Stimulated activated CD4-positive, alpha-beta T cell treated with anti-CD3 and anti-CD28 coated beads, TNF-alpha, amount 100 ng/mL, for 48 hours (primary cell): ENCODE data around the gene PLCD1.
"Not testable (repeated sequence)": the region's sequence is repeated elsewhere in the genome, so short reads cannot be mapped to it uniquely, and the experiment has no call there.

Experiments used
- DNase-seq, 3 donors: peaks; one replicate each; pipeline ENCODE4 v3.0.0-alpha.2; 2020; ENCODE audit warnings: low read depth in 3 of 3

PLCD1 gene

DNA sequence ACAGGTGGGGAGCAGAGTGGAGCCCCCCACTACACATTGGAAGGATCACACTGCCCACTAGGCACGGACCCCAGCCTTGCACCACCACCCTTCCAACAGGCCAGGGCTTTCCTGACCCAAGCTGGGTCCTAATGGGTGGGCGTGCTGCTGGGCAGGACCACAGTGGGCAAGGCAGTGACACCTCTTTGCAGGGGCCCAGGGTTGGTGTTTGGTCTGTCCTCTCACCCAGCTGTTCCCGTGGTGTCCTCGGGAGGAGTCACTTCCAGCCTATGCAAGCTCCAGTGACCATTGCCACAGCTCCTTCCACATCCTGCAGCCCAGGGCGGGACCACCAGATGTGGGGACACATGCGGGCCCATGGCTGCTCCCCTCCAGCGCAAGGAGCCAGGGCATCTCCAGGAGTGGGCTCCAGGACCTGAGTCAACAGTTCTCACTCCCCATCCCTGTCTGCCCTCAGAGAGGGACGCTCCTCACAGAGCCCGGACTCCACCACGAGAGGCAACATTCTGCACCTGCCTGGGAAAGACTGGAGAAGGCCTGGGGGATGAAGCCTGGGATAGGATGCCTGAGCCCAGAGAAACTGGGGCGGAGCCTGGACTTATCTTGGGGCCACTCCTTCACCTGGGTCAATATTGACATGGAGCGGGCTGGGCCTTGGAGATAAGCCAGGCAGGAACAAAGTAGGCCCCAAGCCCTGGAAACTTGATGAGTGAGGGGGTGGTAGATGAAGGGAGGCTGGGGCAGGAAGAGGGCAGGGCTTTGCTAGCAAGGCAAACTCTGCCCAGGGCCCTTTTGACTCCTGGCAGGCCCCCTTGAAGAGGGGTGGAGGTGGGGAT, 42.7 kb downstream of the PLCD1 start:
- no peak for DNase-seq

DNA sequence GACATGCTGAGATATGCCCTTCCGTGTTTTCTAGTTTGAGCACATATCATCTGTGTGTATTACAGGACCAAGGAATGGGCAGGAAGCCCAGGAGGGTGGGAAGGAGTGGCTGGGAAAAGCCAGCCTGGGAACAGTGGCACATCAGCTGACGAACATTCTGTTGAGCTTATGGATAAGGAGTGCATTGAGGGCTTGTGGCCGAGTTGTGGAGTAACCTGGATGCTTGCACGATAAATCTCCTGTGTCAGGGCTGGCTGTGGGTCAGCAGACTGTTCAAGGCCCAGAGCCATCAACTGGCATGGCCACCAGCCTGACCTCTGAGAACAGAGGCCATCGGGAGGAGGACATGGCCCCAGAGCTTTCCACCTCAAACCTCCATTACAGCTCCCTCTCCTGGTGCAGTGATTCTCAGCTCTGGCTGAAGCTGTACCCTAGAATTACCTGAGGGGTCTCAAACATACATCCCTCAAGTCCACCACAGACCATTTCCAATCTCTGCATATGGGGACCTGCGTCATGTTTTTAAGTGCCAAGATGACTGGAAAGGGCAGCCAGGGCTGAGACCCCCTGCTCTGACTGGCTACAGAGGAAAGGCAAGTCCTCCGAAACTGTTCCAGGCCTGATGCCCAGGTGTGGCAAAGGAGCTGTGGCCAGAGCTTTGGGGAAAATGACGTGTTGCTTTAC, 43.7 kb downstream of the PLCD1 start:
- no peak for DNase-seq

DNA sequence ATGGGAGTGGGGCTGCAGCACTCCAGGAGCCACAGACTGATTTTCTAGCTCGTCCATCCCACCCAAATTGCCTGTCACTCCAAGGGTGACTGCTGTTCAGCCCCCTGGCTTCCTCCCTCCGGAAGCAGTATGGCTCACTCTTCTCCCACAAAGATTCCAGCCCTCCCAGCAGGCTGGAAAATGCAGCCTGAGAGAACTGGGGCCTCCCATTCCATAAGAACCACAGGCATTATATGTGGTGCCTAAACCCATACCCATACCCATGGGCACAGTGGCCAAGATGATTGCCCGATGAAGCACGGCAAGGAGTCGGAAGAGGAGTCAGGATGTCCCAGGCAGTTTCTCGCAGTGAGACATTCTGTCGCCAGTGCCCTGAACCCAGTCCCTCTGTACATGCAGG, 44.8 kb downstream of the PLCD1 start:
- DNase-seq, result no peak

DNA sequence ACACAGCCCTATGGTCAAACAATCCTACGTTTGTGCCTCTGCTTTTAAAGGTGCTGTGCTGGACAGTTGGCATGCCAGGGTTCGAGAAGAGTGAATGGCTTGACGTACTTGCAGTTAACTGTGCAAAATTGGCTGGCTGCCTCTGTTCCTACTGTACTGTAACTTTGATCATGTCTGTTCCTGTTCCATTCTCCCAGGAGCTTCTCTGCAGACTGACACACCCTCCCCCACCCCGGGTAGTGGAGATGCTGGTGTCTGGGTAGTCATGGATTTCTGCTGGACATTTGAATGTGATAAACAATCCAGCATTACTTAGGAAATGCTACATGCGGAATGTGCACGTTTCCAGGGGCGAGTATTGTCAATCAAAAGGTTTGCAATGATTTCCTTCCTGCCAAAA, 45.4 kb downstream of the PLCD1 start:
- DNase-seq, result no peak

DNA sequence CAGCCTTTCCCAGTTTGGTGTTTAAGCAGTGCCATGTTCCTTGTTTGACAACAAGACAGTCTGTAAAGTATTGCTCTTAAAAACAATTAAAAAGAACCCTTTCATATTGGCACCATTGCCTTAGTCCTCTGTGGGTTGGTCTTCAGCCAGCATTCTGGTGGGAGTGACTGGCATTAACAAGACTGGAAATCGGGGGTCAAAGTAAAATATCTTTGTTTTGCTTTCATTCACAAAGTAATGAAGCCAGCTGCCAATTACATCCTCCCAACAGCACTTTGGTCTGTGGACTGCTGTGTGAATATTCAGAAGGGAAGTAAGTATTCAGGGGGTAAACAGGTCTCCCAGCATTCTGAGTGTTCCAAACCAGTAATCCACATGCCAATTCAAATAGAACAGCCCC, 47.1 kb downstream of the PLCD1 start:
- DNase-seq, result no peak

DNA sequence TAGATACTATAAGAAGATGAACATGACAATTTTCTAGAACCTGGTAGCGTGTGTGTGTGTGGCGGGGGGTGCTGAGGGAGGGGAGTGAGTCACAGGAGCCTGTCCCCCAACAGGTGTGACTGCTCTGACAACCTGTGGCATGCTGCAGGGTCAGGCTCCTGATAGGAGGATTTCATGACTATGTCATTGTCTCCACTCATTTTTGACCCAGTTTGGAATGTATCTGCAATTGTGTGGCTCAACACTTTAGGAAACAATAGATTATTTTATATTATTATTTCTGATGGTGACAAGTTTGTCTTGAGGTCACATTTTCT, 48.1 kb downstream of the PLCD1 start:
- no peak for DNase-seq

DNA sequence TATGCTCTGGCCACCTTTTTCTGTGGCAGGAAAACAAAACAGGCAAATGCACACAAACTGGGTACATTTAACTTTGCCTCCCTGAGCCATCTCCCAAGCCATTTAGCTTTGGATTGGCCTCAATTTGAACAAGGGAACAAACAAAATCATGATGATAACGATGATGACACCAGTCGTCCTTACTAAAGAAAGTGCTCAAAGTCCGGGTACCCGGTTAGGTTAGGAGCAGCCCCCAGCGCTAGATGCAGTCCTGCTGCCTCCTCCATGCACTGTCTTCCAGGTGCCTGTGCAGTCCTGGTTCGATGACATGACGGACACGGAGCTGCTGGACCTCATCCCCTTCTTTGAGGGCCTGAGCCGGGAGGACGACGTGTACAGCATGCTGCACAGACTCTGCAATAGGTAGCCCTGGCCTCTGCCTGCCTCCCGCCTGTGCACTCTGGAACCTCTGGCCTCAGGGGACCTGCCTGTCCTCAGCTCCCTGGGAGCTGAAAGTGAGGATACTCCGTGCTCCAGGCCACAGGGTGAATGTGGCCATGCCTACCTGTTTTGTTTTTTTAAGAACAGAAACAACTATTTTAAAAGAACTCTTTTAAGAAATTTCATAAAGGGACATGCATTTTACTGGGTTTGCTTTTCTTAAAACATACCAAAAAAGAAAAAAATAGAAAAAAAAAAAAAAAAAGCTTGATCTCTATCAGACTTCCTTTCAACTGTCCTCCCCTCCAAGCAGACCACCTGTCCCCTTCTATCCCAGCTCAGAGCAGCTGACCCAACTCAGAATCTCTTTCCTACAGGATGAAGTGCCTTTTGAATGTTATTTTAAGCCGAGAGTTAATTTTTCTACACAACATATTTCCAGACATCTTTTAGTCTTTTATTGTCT, 48.7 kb downstream of the PLCD1 start:
- no peak for DNase-seq

DNA sequence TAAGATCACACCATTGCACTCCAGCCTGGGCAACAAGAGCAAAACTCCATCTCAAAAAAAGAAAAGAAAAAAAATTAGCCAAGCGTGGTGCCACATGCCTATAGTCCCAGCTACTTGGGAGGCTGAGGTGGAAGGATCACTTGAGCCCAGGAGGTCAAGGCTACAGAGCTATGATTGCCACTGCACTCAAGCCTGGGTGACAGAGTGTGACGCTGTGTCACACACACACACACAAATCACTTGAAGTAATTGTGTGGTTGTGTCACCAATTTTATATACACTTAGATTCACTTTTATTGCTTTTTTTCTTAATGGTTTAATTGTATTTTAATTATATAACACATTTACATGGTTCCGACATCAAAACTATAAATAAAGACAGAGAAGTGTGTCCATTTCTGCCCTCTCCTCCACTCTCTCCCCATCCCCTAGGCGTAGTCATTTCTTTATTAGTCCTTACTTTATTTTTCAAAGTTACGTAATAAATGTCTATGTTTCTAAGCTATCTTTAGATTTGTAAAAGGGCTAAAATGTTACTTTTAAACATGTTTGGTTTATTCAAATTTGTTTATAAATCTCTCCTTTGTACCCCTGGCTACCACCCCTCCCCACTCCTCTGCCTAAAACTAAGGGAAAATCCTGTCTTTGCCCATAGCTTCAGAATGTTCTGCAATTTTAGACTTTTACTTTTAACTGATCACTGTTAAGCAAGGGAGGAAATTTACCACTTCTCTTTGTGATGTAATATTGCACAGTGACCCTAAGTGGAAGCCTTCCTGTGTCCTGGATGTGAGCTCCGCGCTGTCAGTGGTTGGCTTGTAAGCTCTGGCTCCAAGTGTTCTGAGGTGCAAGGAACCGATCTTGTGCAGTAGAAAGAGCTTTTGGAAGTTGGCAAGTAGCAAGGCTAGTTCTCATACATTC, 49.6 kb downstream of the PLCD1 start:
- DNase-seq, result no peak

DNA sequence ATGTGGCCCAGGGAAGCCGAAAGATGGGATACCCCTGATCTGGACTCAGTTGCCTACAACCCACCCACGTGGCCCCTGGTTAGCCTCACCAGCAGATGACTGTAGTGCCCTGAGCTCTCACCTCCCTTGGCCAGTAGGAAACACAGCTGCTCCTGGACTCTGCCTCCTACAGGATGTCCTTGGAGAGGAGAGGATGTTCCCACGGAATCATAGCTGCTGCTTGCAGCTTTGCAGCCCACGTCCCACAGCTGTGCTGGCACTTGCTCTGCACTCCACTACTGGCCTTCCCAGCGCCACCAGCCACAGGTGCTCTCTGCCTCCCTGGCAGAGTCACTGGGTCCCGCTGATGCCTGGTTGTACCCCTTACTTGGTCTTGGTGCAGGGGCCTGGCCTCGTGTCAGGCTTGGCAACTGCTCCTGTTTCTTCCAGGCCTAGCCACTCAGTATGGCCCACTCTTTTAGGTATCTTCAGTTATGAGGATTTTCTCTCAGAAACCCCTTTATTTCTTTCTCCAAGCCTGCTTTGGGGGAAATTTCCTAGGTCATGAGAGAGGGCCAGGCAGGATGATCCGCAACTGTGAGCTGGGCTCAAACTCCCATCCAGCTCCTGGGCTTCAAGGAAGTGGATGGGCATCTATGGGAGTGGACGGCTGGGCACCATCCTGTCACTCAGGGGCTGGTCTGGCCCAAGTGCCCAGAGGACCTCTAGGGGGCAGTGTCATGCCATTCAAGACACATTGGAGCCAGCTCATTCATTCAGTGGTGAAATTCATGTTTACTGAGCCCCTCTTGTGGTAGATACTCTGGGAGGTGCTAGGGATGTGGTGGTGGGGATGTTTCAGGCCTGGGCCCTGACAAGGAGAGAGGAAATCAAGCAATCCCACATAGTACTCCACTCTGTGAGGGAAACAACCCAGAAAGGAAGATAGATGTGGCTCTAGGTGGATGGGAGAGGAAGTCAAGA, 55.0 kb downstream of the PLCD1 start:
- DNase-seq, result peak; percentile 33 to 56 (median 45)

DNA sequence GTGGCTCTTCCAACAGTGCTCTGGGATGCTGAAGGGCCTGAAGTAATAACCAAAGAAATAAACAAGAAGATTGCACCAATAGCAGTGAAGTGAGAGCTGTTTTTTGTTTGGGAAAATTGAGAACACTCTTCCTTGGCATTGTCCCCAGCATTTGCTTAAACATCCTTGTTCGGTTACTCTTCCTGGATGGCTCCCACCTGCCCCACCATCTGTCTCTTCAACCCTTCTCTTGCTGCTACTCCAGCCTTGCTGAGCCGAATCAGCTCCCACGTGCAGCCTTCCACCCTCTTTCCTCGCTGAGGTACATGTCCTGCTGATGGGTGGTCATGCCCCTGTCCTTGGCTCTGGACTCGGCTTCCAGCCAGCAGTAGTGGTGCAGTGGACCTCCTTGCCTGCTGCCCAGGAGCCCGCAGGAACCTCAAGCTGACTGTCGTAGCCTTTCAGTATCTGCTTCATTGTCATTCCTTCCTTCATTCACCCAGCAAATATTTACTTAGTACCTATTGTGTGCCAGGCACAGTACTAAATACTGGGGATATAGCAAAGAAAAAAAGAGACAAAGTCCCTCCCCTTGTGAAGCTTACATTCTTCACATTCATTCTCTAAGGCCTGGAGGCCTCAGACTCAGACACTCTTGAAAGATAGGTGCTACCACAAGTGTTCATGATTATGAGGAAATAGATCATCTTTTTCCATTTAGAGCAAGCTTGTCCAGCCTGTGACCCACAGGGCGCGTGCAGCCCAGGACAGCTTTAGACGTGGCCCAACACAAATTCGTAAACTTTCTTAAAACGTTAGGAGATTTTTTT, 56.0 kb downstream of the PLCD1 start:
- no peak for DNase-seq

DNA sequence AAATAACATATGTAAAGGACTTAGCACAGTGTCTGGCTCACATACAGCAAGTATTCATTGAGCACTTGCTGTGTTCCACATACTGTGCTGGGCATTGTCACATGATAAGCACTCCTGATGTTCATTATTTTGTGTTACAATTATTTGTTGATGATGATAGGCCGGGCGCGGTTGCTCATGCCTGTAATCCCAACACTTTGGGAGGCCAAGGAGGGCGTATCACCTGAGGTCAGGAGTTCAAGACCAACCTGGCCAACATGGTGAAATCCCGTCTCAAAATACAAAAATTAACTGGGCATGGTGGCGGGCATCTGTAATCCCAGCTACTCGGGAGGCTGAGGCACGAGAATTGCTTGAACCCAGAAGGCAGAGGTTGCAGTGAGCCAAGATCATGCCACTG, 57.4 kb downstream of the PLCD1 start:
- DNase-seq, result not testable (repeated sequence)

DNA sequence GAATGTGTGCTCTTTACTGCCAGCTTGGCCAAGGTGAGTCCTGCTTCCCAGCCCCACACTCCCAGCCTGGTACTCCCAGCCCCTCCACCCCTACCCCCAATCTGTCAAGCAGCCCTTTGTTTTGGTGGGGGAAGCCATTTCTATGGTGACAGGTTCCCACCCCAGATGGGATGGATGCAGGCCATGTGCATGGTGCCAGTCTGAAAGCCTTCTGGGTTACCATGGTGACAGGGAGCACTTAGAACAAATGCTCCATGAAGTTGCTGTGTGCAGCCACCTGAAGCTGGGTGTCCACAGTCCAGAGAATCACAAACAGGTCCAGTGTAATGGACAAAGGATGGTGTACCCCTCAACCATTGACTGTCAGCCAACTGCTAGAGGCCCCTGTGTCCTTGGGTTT, 58.0 kb downstream of the PLCD1 start:
- DNase-seq, result no peak

DNA sequence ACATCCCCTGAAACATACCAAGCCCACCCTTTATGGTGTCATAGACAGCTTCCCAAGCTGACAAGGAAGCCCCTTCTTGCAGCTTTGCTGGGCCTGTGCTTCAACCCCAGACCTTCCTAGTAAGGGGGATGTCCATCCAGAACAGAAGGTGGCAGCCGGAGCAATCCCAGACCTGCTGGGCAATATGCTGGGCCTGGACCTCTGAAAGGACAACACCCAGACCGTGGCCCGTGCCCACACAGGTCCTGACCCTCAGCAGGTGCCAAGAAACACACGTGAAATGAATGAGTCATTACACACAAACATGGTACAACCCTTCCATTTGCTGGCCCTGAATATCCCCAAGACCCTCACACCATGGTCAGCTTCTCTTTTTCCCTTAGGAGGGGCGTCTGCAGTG, 58.6 kb downstream of the PLCD1 start:
- DNase-seq, result no peak

DNA sequence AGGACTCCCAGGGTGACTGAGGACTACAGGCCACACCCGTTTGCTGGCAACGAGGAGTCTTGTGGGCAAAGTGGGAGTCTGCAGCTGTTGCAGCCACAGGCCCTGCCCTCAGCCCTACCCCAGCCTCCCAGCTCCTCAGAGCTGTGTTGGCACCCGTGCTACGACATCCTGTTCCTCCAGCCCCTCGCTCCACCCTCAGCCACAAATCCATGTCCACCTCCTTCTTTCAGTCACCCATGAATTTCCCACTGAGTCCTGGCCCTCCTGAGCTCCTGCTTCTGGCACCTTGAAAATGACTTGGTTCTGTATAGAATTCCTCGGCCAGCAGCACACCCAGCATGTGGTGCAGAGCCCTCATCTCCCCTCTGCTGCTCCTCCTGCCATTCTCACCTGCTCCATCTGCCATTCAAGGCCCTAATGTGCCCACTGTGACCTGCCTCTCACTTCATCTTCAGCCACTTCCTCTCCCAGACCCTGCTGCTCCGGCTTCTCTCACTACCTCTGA, 59.8 kb downstream of the PLCD1 start:
- no peak for DNase-seq

DNA sequence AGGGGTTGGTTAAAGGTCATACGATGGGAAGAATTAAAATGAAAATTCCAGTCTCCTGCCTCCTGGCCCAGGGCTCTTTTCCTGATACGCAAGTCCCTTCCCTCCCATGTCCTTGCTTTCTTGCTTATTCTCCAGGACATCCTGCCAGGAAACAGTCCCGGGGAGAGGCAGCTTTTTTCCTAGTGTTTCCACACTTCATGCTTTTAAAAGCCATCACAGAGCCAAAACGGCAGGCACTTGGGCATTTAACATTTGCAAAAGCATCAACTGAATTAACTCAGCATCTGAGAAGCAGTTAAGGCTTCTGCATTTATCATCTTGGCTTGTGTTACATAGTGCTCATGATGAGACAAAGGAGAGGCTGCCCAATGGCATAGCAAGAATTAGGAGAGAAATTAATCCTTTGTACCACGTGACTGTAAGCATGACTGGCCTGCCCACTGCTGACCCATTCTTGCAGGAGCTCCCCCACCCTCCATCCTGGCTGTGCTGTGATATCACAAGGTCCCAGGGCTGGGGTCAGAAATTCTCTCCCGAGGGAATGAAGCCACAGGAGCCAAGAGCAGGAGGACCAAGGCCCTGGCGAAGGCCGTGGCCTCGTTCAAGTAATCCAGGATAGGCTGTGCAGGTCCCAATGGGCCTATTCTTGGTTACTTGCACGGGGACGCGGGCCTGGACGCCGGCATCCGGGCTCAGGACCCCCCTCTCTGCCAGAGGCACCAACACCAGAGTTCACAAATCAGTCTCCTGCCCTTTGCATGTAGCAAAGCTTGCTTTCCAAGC, 60.4 kb downstream of the PLCD1 start:
- no peak for DNase-seq

DNA sequence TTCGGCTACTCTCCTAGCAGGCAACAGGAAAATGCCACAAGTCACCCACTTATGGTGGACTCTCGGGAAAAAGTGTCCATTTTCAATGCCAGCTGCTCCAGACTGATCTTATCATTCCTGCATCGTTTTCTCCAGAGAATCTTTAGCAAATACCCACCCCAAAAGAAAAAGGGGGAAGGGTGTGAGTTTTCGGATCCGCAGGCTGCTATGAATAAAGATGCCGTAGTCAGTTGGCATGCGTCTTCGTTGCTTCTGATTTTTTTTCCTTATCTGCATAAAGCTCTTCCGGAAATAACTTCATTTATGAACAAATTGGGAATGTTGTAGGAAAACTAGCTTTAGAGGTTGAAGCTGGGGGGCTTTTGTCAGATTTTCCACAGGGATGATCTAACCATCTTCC, 61.2 kb downstream of the PLCD1 start:
- no peak for DNase-seq

DNA sequence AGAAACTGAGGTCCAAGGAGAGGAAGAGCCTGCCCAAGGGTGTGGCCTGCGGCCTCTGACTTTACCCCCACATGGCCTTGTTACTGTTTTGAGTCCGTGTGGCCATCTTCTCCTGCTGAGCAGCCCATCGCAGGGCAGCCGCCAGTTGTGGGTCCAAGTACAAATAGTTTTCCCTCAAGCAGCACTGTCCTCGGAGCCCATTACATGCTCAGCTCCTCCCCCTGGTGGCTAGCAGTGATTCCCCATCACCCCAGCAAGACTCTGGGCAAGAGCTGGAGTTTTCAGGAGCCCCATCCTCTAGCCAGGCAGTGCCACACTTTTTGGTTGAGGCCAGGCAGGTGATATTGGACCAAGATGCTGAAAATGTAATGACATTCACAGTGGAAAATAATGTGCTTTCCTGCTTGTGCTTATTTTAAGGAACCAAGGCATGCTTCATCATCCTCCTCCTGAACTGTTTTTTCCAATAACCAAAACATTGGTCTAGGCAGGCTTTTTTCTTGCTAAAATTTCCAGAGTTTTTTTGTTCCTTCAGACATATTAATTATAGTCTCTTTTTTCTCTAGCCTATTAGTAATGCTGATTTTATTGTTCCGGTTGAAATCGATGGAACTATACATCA, 62.1 kb downstream of the PLCD1 start:
- peak; percentile 30 to 58 (median 37) for DNase-seq

DNA sequence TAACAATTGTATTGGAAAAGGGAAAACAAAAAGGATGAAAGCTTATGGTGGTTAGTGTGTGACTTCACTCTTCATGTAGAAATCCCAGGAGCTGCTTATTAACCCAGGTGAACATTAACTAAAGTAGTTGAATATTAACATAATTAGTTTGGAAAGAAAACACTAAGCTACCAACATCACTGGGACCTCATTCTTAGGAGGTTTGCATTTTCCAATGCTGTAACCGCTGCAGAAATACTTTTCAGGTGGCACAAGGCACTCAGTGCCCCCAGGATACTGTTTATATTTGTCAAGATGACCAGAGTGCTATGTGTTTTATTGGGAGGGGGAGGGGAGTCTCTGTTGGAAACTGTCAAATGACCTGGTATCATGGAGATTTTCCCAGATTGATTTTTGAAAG, 64.7 kb downstream of the PLCD1 start:
- no peak for DNase-seq
